ENCODE results near the gene AFF3. TPM values are rescaled to one million over a fixed set of nuclear protein-coding genes. Genes with fewer than 3 reads are reported as not detected.

Gene AFF3
- total and polyA plus RNA-seq, 12 donors = 0.39 to 16.9 (median 7.0) TPM

- no peak for DNase-seq
- Histone ChIP-seq H3K27ac (no peak overlapping the region), H3K4me3 (no peak overlapping the region), H3K4me1 (no peaks in the 10 kb centered on the region), H3K27me3 (no peaks in the 10 kb centered on the region), H3K9me3 (peaks cover 0 to 7% (median 0%) of the 10 kb centered on the region in 11 donors), H3K36me3 (no peaks in the 10 kb centered on the region)
- no peak for ATAC-seq
- intact Hi-C loops (cut with DNase I) = no loop called here
- TF ChIP-seq, protein P1, sequence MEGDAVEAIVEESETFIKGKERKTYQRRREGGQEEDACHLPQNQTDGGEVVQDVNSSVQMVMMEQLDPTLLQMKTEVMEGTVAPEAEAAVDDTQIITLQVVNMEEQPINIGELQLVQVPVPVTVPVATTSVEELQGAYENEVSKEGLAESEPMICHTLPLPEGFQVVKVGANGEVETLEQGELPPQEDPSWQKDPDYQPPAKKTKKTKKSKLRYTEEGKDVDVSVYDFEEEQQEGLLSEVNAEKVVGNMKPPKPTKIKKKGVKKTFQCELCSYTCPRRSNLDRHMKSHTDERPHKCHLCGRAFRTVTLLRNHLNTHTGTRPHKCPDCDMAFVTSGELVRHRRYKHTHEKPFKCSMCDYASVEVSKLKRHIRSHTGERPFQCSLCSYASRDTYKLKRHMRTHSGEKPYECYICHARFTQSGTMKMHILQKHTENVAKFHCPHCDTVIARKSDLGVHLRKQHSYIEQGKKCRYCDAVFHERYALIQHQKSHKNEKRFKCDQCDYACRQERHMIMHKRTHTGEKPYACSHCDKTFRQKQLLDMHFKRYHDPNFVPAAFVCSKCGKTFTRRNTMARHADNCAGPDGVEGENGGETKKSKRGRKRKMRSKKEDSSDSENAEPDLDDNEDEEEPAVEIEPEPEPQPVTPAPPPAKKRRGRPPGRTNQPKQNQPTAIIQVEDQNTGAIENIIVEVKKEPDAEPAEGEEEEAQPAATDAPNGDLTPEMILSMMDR (IDR thresholded peaks at IDR 0.05) = no peak
Observed at GRCh38 chr2:99926986-99927385, 215.4 kb downstream of the AFF3 start.

- no peaks in the 10 kb centered on the region for H3K36me3 ChIP-seq
- intact Hi-C loops (cut with DNase I) = no loop called here
- WGBS, 2 donors = 95 to 99% methylated on average over 4 of the region's 4 CpGs
- no peaks in the 10 kb centered on the region for H3K4me1 ChIP-seq
- peaks cover 0 to 17% (median 0%) of the 10 kb centered on the region in 11 donors for H3K9me3 ChIP-seq
- ATAC-seq (no peak), DNase-seq (no peak)
- H3K27me3 ChIP-seq = no peaks in the 10 kb centered on the region
- H3K27ac ChIP-seq = no peak overlapping the region
- H3K4me3 ChIP-seq = no peak overlapping the region
- TF ChIP-seq, protein P1 (IDR thresholded peaks at IDR 0.05) = no peak
Observed at GRCh38 chr2:99925960-99926359, 216.4 kb downstream of the AFF3 start.

DNA sequence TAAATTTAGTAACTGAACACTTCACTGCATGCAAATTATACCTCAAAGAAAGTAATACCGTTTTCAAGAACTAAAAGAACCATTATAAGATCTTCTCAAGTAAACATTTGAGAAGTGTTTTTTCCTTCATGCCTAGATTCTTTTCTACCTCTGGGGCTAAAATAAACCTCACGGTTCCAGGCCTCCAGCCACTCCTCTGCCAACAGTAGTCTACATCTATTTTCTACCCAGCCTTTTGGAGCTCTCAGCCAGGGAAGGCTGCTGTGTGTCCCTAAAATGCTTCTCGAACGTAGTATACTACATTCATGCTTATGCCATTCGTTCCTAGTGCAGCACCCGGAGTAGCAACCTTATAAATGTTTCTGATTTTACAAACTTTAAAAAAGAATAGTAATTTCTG, 219.7 kb downstream of the AFF3 start:
- H3K4me3 ChIP-seq = no peak overlapping the region
- intact Hi-C loops (cut with DNase I) = no loop called here
- H3K27me3 ChIP-seq = no peaks in the 10 kb centered on the region
- H3K9me3 ChIP-seq = peaks cover 0 to 28% (median 0%) of the 10 kb centered on the region in 11 donors
- DNase-seq = no peak
- no peak overlapping the region for H3K27ac ChIP-seq
- peak in 3 of 8 donors; percentile 52 to 73 (median 62) for ATAC-seq
- WGBS, 2 donors = 64 to 73% methylated on average over 6 of the region's 6 CpGs
- no peaks in the 10 kb centered on the region for H3K36me3 ChIP-seq
- H3K4me1 ChIP-seq = no peaks in the 10 kb centered on the region
- TF ChIP-seq, protein P1 (IDR thresholded peaks at IDR 0.05) = no peak

GRCh38 chr2:99921903-99922302, 220.5 kb downstream of the AFF3 start:
- Histone ChIP-seq H3K27ac (no peak overlapping the region), H3K27me3 (no peaks in the 10 kb centered on the region), H3K9me3 (peaks cover 0 to 28% (median 0%) of the 10 kb centered on the region in 11 donors), H3K4me1 (no peaks in the 10 kb centered on the region), H3K36me3 (no peaks in the 10 kb centered on the region), H3K4me3 (no peak overlapping the region)
- WGBS, 2 donors = 87 to 88% methylated on average over 3 of the region's 3 CpGs
- TF ChIP-seq, protein P1 (IDR thresholded peaks at IDR 0.05) = no peak
- ATAC-seq (no peak), DNase-seq (no peak)
- intact Hi-C loops (cut with DNase I) = no loop called here
